Loucy (cell line): ENCODE results near the gene DMRTC1B.
"Not testable (repeated sequence)": the region's sequence is repeated elsewhere in the genome, so short reads cannot be mapped to it uniquely, and the experiment has no call there.

ENCODE experiments used
- CTCF ChIP-seq: fragments of 200-600 bp; sonication (generic); conservative IDR thresholded peaks from 2 replicates; pipeline ENCODE4 v1.5.1; 2014; ENCODE audit warnings: mild to moderate bottlenecking, antibody characterized with exemption, low read length
- EZH2phosphoT487 ChIP-seq: fragments of 200-600 bp; IDR thresholded peaks from 2 replicates; pipeline ENCODE4 v1.6.1; 2018; ENCODE audit warnings: antibody characterized with exemption, mild to moderate bottlenecking, moderate library complexity, borderline replicate concordance

GRCh38 chrX:72830701-72831100 lies 54.0 kb downstream of the DMRTC1B start:
- not testable (repeated sequence) for TF ChIP-seq EZH2phosphoT487, CTCF
